Measurements from ENCODE around the gene BLMH.

DNA sequence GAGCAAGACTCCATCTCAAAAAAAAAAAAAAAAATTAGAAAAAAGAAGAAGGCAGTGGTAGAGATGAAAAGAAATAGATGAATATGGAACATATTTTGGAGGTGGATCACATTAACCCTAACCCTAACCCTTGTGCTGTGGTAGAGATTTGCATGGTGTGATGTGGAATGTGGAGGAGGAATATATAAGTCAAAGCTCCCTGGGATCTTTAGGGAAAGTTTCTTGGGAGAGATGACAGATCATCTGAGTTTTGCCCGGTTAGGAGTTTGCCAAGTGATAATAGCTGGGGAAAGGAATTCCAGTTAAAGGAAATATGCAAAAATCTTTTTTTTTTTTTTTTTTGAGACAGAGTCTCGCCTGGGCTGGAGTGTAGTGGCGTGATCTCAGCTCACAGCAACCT is 13.0 kb upstream of the BLMH start:
- TF ChIP-seq POLR2AphosphoS5 (IDR thresholded peaks at IDR 0.05): no peak
- TF ChIP-seq, protein P1, sequence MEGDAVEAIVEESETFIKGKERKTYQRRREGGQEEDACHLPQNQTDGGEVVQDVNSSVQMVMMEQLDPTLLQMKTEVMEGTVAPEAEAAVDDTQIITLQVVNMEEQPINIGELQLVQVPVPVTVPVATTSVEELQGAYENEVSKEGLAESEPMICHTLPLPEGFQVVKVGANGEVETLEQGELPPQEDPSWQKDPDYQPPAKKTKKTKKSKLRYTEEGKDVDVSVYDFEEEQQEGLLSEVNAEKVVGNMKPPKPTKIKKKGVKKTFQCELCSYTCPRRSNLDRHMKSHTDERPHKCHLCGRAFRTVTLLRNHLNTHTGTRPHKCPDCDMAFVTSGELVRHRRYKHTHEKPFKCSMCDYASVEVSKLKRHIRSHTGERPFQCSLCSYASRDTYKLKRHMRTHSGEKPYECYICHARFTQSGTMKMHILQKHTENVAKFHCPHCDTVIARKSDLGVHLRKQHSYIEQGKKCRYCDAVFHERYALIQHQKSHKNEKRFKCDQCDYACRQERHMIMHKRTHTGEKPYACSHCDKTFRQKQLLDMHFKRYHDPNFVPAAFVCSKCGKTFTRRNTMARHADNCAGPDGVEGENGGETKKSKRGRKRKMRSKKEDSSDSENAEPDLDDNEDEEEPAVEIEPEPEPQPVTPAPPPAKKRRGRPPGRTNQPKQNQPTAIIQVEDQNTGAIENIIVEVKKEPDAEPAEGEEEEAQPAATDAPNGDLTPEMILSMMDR (IDR thresholded peaks at IDR 0.05): no peak
- TF ChIP-seq POLR2A (IDR thresholded peaks at IDR 0.05): no peak
- no peak for TF ChIP-seq EP300 (IDR thresholded peaks at IDR 0.05)

Data from suprapubic skin (tissue), 4 donors.